Liver (tissue), 9 donors: Measurements from ENCODE around the gene MTOR. TPM values are rescaled to one million over a fixed set of nuclear protein-coding genes. Genes with fewer than 3 reads are reported as not detected.
"Not testable (repeated sequence)": the region's sequence is repeated elsewhere in the genome, so short reads cannot be mapped to it uniquely, and the experiment has no call there.

Experiments used
- DNase-seq: peaks from one replicate; pipeline ENCODE4 v3.0.0-alpha.2; 2017; ENCODE audit warnings: low spot score
- H3K27ac ChIP-seq, 2 donors: one replicate each; pipeline ENCODE4 v1.7.0; 2013; ENCODE audit warnings: inconsistent platforms in 2 of 2, low read length in 2 of 2, control low read depth in 1 of 2, low read depth in 1 of 2, mild to moderate bottlenecking in 1 of 2
- H3K27me3 ChIP-seq, 4 donors: one replicate each; pipeline versions ENCODE4 v1.6.1 to v1.7.0; 2013; ENCODE audit warnings: low read length in 3 of 4, inconsistent platforms in 1 of 4, mild to moderate bottlenecking in 1 of 4, moderate library complexity in 1 of 4; ENCODE audit not compliant: control insufficient read depth in 4 of 4, insufficient read depth in 4 of 4
- H3K36me3 ChIP-seq, 4 donors: one replicate each; pipeline versions ENCODE4 v1.6.1 to v1.7.0; 2013; ENCODE audit warnings: low read length in 3 of 4, mild to moderate bottlenecking in 3 of 4, low read depth in 1 of 4, moderate library complexity in 1 of 4; ENCODE audit not compliant: control insufficient read depth in 4 of 4, insufficient read depth in 3 of 4
- H3K4me1 ChIP-seq, 4 donors: one replicate each; pipeline versions ENCODE4 v1.6.1 to v1.7.0; 2013; ENCODE audit warnings: low read length in 3 of 4, mild to moderate bottlenecking in 3 of 4, moderate library complexity in 1 of 4; ENCODE audit not compliant: control insufficient read depth in 4 of 4, insufficient read depth in 4 of 4
- H3K4me3 ChIP-seq, 3 donors: one replicate each; pipeline versions ENCODE4 v1.6.1 to v1.7.0; 2013; ENCODE audit warnings: low read length in 3 of 3, control low read depth in 1 of 3, low read depth in 1 of 3, mild to moderate bottlenecking in 1 of 3
- H3K9ac ChIP-seq, 2 donors: one replicate each; pipeline ENCODE4 v1.7.0; 2013; ENCODE audit warnings: low read length in 2 of 2, mild to moderate bottlenecking in 2 of 2, moderate library complexity in 2 of 2, control low read depth in 1 of 2, low read depth in 1 of 2
- H3K9me3 ChIP-seq, 4 donors: one replicate each; pipeline versions ENCODE4 v1.6.1 to v1.7.0; 2013; ENCODE audit warnings: low read length in 3 of 4; ENCODE audit not compliant: control insufficient read depth in 4 of 4
- CTCF ChIP-seq: fragments of 150-350 bp; IDR thresholded peaks from 2 replicates; pipeline ENCODE4 v1.5.1; 2017; ENCODE audit warnings: improper control_type of control experiment, low read depth, low read length; ENCODE audit not compliant: missing input control
- EGR1 ChIP-seq, 2 donors: IDR thresholded peaks; 2 replicates each; pipeline ENCODE4 v1.6.1; 2016 to 2018; ENCODE audit warnings: antibody characterized with exemption in 2 of 2, low read depth in 2 of 2
- FOXA1 ChIP-seq: IDR thresholded peaks from 2 replicates; pipeline ENCODE4 v1.6.1; 2016; ENCODE audit warnings: antibody characterized with exemption
- FOXA2 ChIP-seq: IDR thresholded peaks from 2 replicates; pipeline ENCODE4 v1.6.1; 2016; ENCODE audit warnings: antibody characterized with exemption
- GABPA ChIP-seq, 2 donors: IDR thresholded peaks in 1 of 2; conservative IDR thresholded peaks in 1 of 2; 2 replicates each; pipeline ENCODE4 v1.6.1; 2016; ENCODE audit warnings: antibody characterized with exemption in 2 of 2, mild to moderate bottlenecking in 1 of 2, moderate library complexity in 1 of 2
- HNF4A ChIP-seq, 2 donors: conservative IDR thresholded peaks; 2 replicates each; pipeline ENCODE4 v1.6.1; 2016; ENCODE audit warnings: antibody characterized with exemption in 2 of 2, mild to moderate bottlenecking in 2 of 2
- HNF4G ChIP-seq: IDR thresholded peaks from 2 replicates; pipeline ENCODE4 v1.6.1; 2016; ENCODE audit warnings: antibody characterized with exemption
- JUND ChIP-seq, 2 donors: IDR thresholded peaks; 2 replicates each; pipeline ENCODE4 v1.6.1; 2016; ENCODE audit warnings: antibody characterized with exemption in 2 of 2
- MAX ChIP-seq: IDR thresholded peaks from 2 replicates; pipeline ENCODE4 v1.6.1; 2016; ENCODE audit warnings: antibody characterized with exemption
- NR2F2 ChIP-seq: IDR thresholded peaks from 2 replicates; pipeline ENCODE4 v1.6.1; 2016; ENCODE audit warnings: antibody characterized with exemption
- RAD21 ChIP-seq, 2 donors: IDR thresholded peaks; 2 replicates each; pipeline ENCODE4 v1.6.1; 2016; ENCODE audit warnings: antibody characterized with exemption in 2 of 2, mild to moderate bottlenecking in 2 of 2
- REST ChIP-seq: IDR thresholded peaks from 2 replicates; pipeline ENCODE4 v1.6.1; 2016; ENCODE audit warnings: antibody characterized with exemption, mild to moderate bottlenecking
- RXRA ChIP-seq, 2 donors: IDR thresholded peaks; 2 replicates each; pipeline ENCODE4 v1.6.1; 2017 to 2018; ENCODE audit warnings: antibody characterized with exemption in 2 of 2, mild to moderate bottlenecking in 1 of 2
- SP1 ChIP-seq: IDR thresholded peaks from 2 replicates; pipeline ENCODE4 v1.6.1; 2018; ENCODE audit warnings: antibody characterized with exemption, mild to moderate bottlenecking
- ZBTB33 ChIP-seq: IDR thresholded peaks from 2 replicates; pipeline ENCODE4 v1.6.1; 2016; ENCODE audit warnings: antibody characterized with exemption
- WGBS: extraction: QIAGEN DNeasy Blood & Tissue Kit; methylation state at CpG from one replicate; pipeline ENCODE4 v1.1.7; 2013; 5-methylcytosine and 5-hydroxymethylcytosine counted together
- polyA plus RNA-seq, 2 donors: library from polyadenylated mRNA; stranded (reverse) in 1 of 2; unstranded in 1 of 2; fragments of 200-250 nt in 1 of 2; fragments of >200 nt in 1 of 2; fragmentation: Nextera tagmentation in 1 of 2; extraction: Ambion mirVana in 1 of 2; gene quantifications; one replicate each; pipeline versions ENCODE4 v1.2.1 to v1.2.3, GENCODE V29; 2013 to 2015
- total RNA-seq, 2 donors: library from RNA; depleted of rRNA; stranded (reverse); fragments of >200 nt; gene quantifications; one replicate each; pipeline ENCODE4 v1.2.3, GENCODE V29; 2014
- donor health status: healthy.
- donor health status: healthy.
- donor health status: healthy.
- donor health status: healthy.
- donor health status: healthy.

The MTOR gene
- total and polyA plus RNA-seq, 4 donors: 11.6 to 45.0 (median 19.9) TPM

- no peak overlapping the region for H3K9ac ChIP-seq
- H3K9me3 ChIP-seq: no peaks in the 10 kb centered on the region
- H3K27me3 ChIP-seq: no peaks in the 10 kb centered on the region
- H3K4me3 ChIP-seq: no peak overlapping the region
- DNase-seq: no peak
- H3K36me3 ChIP-seq: peaks cover 17 to 74% (median 45%) of the 10 kb centered on the region in 4 donors
- no peaks in the 10 kb centered on the region for H3K4me1 ChIP-seq
- H3K27ac ChIP-seq: no peak overlapping the region
- WGBS: 94% methylated on average over 2 of the region's 2 CpGs
- no peak for TF ChIP-seq FOXA1
- no peak for TF ChIP-seq NR2F2
- TF ChIP-seq JUND (IDR thresholded peaks at IDR 0.05): no peak
- no peak for TF ChIP-seq HNF4A (conservative IDR thresholded peaks at IDR 0.05)
- no peak for TF ChIP-seq REST
- no peak for TF ChIP-seq CTCF
- TF ChIP-seq RXRA (IDR thresholded peaks at IDR 0.05): no peak
Measured at GRCh38 chr1:11078631-11079030, 183.7 kb downstream of the MTOR start.

GRCh38 chr1:11073398-11073797 lies 189.0 kb downstream of the MTOR start:
- not testable (repeated sequence) for H3K9ac ChIP-seq, H3K27ac ChIP-seq, H3K4me3 ChIP-seq, H3K4me1 ChIP-seq, H3K27me3 ChIP-seq, H3K9me3 ChIP-seq, DNase-seq
- 96% methylated on average over 7 of the region's 7 CpGs for WGBS
- H3K36me3 ChIP-seq: peaks cover 25 to 82% (median 53%) of the 10 kb centered on the region in 4 donors

- Histone ChIP-seq H3K9ac (no peak overlapping the region), H3K9me3 (no peaks in the 10 kb centered on the region), H3K4me1 (no peaks in the 10 kb centered on the region), H3K36me3 (peaks cover 26 to 85% (median 55%) of the 10 kb centered on the region in 4 donors), H3K4me3 (no peak overlapping the region), H3K27ac (no peak overlapping the region), H3K27me3 (no peaks in the 10 kb centered on the region)
- no peak for DNase-seq
- WGBS: 71% methylated on average over 13 of the region's 13 CpGs
- TF ChIP-seq HNF4G (no peak), FOXA2 (no peak), SP1 (no peak), GABPA (IDR thresholded peaks at IDR 0.05 in 1 of 2, conservative IDR thresholded peaks at IDR 0.05 in 1 of 2) (no peak), ZBTB33 (no peak), RAD21 (IDR thresholded peaks at IDR 0.05) (no peak), EGR1 (IDR thresholded peaks at IDR 0.05; ENCODE audit: low read depth in 2 of 2) (no peak), REST (no peak), MAX (no peak)
Measured at GRCh38 chr1:11072216-11072917, 190.0 kb downstream of the MTOR start.
